ENCODE measurements around the gene MACROD2. TPM values are rescaled to one million over a fixed set of nuclear protein-coding genes. Genes with fewer than 3 reads are reported as not detected.

Gene MACROD2
- total RNA-seq, 4 donors from 2014 or later: 12.6 to 60.3 (median 18.9) TPM

- H3K27ac ChIP-seq: no peak overlapping the region
- no peaks in the 10 kb centered on the region for H3K4me1 ChIP-seq
- no peak overlapping the region for H3K4me3 ChIP-seq
- WGBS: 89% methylated on average over 6 of the region's 6 CpGs
- TF ChIP-seq POLR2AphosphoS5 (IDR thresholded peaks at IDR 0.05) (no peak), POLR2A (IDR thresholded peaks at IDR 0.05) (no peak), CTCF (IDR thresholded peaks at IDR 0.05) (no peak), EP300 (IDR thresholded peaks at IDR 0.05) (no peak)
- DNase-seq (ENCODE audit: low spot score in 2 of 2): no peak
- H3K27me3 ChIP-seq: no peaks in the 10 kb centered on the region
- no peaks in the 10 kb centered on the region for H3K36me3 ChIP-seq
- H3K9me3 ChIP-seq: no peaks in the 10 kb centered on the region
Measured at GRCh38 chr20:15940127-15940526, 1944.8 kb downstream of the MACROD2 start.

GRCh38 chr20:15942130-15942529, 1946.8 kb downstream of the MACROD2 start:
- Histone ChIP-seq H3K27me3 (no peaks in the 10 kb centered on the region), H3K4me1 (no peaks in the 10 kb centered on the region), H3K27ac (no peak overlapping the region), H3K4me3 (no peak overlapping the region), H3K36me3 (no peaks in the 10 kb centered on the region), H3K9me3 (no peaks in the 10 kb centered on the region)
- WGBS: 0% methylated on average over 1 of the region's 1 CpG
- DNase-seq (ENCODE audit: low spot score in 2 of 2): no peak
- TF ChIP-seq EP300 (IDR thresholded peaks at IDR 0.05) (no peak), POLR2A (IDR thresholded peaks at IDR 0.05) (no peak), POLR2AphosphoS5 (IDR thresholded peaks at IDR 0.05) (no peak), CTCF (IDR thresholded peaks at IDR 0.05) (no peak)

- H3K4me3 ChIP-seq: no peak overlapping the region
- no peaks in the 10 kb centered on the region for H3K4me1 ChIP-seq
- no peak for DNase-seq (ENCODE audit: low spot score in 2 of 2)
- H3K27me3 ChIP-seq: no peaks in the 10 kb centered on the region
- no peaks in the 10 kb centered on the region for H3K9me3 ChIP-seq
- H3K36me3 ChIP-seq: no peaks in the 10 kb centered on the region
- TF ChIP-seq CTCF (IDR thresholded peaks at IDR 0.05) (no peak), EP300 (IDR thresholded peaks at IDR 0.05) (no peak), POLR2AphosphoS5 (IDR thresholded peaks at IDR 0.05) (no peak), POLR2A (IDR thresholded peaks at IDR 0.05) (no peak)
- H3K27ac ChIP-seq: no peak overlapping the region
Measured at GRCh38 chr20:15945289-15945688, 1950.0 kb downstream of the MACROD2 start.

- no peak for DNase-seq (ENCODE audit: low spot score in 2 of 2)
- Histone ChIP-seq H3K9me3 (no peaks in the 10 kb centered on the region), H3K27me3 (no peaks in the 10 kb centered on the region), H3K4me3 (no peak overlapping the region), H3K27ac (no peak overlapping the region), H3K4me1 (no peaks in the 10 kb centered on the region), H3K36me3 (no peaks in the 10 kb centered on the region)
- TF ChIP-seq POLR2AphosphoS5 (IDR thresholded peaks at IDR 0.05) (no peak), CTCF (IDR thresholded peaks at IDR 0.05) (no peak), POLR2A (IDR thresholded peaks at IDR 0.05) (no peak), EP300 (IDR thresholded peaks at IDR 0.05) (no peak)
- 97% methylated on average over 3 of the region's 3 CpGs for WGBS
Measured at GRCh38 chr20:15949391-15949790, 1954.1 kb downstream of the MACROD2 start.

GRCh38 chr20:15951658-15952057, 1956.3 kb downstream of the MACROD2 start:
- no peaks in the 10 kb centered on the region for H3K4me1 ChIP-seq
- whole genome bisulfite sequencing: 65% methylated on average over 8 of the region's 8 CpGs

More at GRCh38 chr20:15951658-15952057, 1956.3 kb downstream of the MACROD2 start:
- no peaks in the 10 kb centered on the region for H3K9me3 ChIP-seq
- TF ChIP-seq POLR2A (IDR thresholded peaks at IDR 0.05) (no peak), EP300 (IDR thresholded peaks at IDR 0.05) (no peak), CTCF (IDR thresholded peaks at IDR 0.05) (no peak), POLR2AphosphoS5 (IDR thresholded peaks at IDR 0.05) (no peak)
- H3K36me3 ChIP-seq: no peaks in the 10 kb centered on the region
- H3K27me3 ChIP-seq: no peaks in the 10 kb centered on the region
- H3K27ac ChIP-seq: no peak overlapping the region
- DNase-seq (ENCODE audit: low spot score in 2 of 2): no peak
- no peak overlapping the region for H3K4me3 ChIP-seq

Measured in suprapubic skin (tissue), 4 donors.